ENCODE data around the gene NCBP1.

Gene NCBP1

GRCh38 chr9:97721396-97721795 is 87.8 kb downstream of the NCBP1 start:
- DNase-seq = no peak

- no peak for DNase-seq
These were observed 88.7 kb downstream of the NCBP1 start for GRCh38 chr9:97722331-97722730.

Measured in NCI-H748 treated with DMSO at 0.1 percent for 48 hours (cell line).